SIG-M5 treated with dmso at 0.1 percent for 504 hours (cell line): ENCODE results near the gene REG1B.
"Not testable (repeated sequence)": the region's sequence is repeated elsewhere in the genome, so short reads cannot be mapped to it uniquely, and the experiment has no call there.

Experiments used
- DNase-seq: peaks from one replicate; lab custom pipeline; 2025; ENCODE audit not compliant: unreplicated experiment; lab: John Stamatoyannopoulos, UW

Gene REG1B

DNA sequence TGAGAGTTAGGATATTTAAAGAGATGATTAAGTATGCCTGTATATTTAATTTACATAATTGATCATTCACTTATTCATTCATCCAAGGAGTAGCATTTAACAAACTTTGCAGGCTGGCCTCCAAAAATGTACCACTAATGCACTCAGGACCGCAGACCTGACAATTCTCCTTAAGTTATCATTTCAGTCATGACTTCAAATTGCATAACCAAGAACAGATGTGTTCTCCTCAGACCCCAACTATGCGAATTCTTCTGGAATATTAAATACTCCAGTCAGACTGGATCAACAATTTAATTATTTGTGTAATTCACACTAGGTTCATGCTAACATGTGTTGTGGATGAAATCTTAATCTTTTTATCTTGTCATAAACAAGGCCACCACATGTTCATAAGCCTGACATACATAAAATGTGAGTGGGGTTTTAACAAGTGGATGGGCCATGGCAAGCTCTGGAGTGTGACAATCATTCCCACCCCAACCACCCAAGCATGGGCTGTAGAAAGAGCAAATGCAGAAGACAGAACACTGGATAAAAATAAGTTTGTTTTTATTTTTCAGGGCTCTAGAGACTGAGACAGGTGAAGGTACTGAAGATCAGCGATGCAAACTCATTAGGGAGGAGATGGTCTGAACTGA lies 3.2 kb downstream of the REG1B start:
- DNase-seq = no peak

DNA sequence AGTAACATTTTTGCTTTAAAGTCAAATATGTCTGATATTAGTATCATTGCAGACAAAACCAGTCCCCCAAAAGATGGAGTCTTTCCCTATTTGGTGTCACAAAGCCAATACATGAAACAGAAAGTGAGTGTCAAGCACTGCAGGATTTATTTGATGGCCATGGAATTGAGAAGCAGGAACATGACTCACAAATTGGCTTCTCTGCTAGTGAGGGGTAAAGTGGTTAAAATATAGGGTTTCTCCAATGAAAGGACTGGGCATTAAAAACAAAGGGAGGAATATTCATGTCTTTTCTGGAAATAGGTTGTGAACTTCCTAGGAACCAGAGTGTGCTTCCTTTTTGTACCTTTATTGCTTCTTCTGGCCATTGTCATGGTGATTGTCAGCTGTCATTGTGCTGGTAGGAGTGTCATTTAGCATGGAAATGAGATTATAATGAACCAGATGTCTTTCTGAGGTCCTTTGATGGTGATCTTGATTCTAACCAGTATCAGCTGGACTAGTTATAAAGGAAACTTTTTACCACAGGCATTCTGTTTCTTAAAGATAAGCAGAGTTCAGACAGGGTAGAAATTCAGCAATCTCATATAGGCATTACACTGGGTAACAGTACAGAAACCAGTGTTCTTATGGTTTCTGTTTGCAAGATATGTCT lies 4.1 kb downstream of the REG1B start:
- no peak for DNase-seq

DNA sequence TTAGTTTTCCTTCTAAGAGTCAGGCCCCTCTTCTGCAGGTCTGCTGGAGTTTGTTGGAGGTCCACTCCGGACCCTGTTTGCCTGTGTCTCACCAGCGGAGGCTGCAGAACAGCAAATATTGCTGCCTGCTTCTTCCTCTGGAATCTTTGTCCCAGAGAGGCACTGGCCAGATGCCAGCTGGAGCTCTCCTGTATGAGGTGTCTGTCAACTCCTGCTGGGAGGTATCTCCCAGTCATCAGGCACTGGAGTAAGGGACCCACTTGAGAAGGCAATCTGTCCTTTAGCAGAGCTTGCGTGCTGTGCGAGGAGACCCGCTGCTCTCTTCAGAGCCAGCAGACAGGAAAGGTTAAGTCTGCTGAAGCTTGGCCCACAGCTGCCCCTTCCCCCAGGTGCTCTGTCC lies 4.8 kb downstream of the REG1B start:
- no peak for DNase-seq

DNA sequence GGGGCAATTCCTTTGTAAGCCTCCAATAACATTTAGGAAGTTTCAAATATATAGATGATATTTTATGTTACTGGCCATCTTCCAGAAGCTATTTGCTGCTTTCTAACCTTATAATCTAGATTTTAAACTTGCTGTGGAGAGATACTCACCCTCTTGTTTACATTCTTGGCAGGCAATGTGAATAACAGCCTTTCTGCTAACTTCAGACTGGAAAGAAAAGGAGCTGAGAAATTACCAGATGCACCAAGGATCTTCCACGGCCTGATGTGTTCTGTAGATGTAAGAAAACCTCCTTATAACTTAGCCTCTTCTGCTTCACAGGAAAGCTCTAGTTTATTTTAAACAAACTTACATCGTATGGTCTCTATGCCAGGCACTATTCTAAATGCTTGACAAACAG lies 16.7 kb downstream of the REG1B start:
- no peak for DNase-seq

DNA sequence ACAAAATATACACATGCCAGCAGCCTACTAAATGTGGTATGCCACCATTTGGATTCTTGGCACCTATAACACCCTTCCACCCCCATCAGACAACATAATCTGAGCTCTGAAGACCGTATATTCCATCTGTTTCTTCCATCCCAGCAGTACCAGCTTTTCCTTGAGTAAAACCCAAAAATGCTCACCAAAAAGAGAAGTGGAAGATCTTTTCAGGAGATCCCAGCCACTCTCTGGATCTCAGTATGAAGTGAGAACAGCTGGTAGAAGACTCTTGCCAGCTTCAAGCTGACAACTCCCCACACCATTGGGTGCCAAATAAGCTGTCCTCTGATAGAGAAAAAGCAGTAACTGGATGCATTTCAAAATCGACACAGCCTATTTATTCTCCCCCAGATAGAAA lies 22.6 kb downstream of the REG1B start:
- DNase-seq = no peak

DNA sequence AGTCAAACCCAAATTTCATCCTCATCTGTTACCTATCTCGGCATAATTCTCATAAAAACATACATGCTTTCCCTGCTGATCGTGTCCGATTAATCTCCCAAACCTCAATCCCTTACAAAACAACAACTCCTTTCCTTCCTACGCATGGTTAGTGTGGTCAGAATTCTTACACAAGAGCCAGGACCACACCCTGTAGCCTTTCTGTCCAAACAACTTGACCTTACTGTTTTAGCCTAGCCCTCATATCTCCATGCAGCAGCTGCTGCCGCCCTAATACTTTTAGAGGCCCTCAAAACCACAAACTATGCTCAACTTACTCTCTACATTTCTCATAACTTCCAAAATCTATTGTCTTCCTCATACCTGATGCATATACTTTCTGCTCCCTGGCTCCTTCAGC lies 33.0 kb downstream of the REG1B start:
- DNase-seq = not testable (repeated sequence)

DNA sequence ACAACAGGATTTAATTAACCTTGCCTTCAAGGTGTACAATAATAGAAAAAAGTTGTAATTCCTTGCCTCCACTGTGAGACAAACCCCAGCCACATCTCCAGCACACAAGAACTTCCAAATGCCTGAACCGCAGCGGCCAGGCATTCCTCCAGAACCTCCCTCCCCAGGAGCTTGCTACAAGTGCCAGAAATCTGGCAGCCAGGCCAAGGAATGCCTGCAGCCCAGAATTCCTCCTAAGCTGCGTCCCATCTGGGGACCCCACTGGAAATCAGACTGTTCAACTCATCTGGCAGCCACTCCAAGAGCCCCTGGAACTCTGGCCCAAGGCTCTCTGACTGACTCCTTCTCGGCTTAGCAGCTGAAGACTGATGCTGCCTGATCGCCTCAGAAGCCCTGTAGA lies 34.3 kb downstream of the REG1B start:
- DNase-seq = not testable (repeated sequence)

DNA sequence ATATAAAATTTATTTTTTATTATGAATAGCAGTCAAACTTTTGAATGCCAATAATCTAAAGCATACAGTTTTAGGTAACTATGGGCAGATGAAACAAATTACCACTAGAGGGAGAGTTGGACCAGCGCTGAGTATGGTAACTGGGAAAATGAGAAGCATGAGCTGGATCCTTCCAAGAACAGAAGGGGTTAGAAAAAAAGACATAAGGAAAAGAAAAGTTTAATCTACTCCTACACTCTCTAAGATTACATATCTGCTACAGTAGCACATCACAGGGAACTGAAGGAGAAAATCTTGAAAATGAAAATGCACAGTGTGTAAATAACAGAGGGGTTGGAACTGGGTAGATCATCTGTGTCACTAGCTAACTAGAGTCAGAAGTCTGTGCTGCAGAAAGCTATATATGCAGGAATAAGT lies 46.8 kb downstream of the REG1B start:
- DNase-seq = peak; percentile 42

DNA sequence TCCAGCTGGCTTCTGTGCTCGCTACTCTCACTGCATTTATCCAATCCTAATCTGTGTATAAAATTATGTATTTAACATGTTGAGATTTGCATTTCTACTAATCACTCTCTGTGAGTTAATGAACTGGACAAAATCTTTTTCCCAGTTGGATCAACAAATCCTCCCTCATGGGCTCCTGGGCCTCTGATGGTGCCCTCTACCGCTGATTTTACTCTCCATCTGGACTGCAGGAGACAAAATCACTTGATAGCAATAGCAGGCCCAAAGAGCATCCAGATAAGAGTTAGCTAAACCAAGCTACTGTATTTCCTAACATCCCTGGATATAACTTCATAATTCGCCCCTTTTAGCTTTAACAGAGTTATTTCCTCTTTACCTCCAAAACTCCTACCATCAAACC lies 47.8 kb downstream of the REG1B start:
- DNase-seq = no peak
